Measurements from ENCODE around the gene ATG10.
"Not testable (repeated sequence)": the region's sequence is repeated elsewhere in the genome, so short reads cannot be mapped to it uniquely, and the experiment has no call there.

ATG10 gene

DNA sequence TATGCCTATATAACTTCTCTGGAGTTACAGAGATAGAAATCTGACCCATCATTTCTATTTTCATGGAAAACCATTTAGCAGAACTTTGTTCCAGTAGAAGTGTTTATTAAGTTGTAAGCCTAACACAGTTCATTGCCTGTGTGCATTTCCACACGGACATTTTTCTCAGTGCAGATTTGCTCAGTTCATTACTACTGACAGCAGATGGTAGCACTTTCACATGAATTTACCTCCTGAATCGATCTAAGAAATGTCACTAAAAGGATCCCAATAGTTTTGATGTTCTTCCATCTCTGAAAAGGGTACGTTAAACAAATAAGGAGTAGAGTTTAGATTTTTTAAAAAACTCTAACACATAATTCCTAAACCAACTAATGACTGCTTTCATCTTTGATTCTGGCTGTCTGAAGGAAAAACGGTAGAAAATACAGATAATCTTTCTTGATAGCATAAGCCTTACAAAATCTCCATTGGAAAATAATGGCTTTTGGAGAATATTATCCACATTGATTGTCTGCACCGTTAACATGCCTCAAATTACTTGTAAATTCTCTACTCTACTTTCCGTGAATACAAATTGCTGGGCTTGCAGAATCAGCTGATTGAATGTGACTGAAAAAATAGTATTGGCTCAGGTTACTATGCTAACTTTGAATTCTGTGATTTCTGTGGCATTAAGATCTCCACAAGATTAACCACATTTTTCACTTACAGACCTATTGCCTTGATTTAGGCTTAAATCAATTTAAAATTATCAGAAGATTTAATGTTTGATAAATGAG is 273.2 kb downstream of the ATG10 start:
- peak in 1 of 2 donors; percentile 29 for DNase-seq

GRCh38 chr5:82246960-82247574 is 275.2 kb downstream of the ATG10 start:
- no peak for DNase-seq

- no peak for DNase-seq
Observed at GRCh38 chr5:82252744-82253143, 280.9 kb downstream of the ATG10 start.

GRCh38 chr5:82255844-82256243 is 284.0 kb downstream of the ATG10 start:
- DNase-seq, result no peak

- no peak for DNase-seq
Observed at GRCh38 chr5:82257247-82257646, 285.4 kb downstream of the ATG10 start.

DNA sequence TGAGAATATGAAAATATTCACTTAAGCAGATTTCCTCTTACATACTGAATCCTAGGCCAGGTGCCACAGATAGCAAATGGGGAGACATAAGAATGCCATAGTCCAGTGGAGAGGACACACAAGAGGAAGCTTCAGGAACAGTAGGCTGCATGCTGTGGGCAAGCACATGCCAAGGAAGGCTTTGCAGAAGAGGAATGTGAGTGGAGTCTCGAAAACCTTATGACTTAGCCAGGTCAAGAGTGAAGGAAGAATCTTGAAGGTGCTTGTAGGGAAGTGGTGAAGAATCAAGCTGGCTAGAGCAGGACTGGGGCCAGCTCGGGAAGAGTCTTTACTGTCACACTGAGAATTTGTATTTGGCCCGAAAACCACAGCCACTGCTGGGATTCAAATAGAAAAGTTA is 285.9 kb downstream of the ATG10 start:
- no peak for DNase-seq

DNA sequence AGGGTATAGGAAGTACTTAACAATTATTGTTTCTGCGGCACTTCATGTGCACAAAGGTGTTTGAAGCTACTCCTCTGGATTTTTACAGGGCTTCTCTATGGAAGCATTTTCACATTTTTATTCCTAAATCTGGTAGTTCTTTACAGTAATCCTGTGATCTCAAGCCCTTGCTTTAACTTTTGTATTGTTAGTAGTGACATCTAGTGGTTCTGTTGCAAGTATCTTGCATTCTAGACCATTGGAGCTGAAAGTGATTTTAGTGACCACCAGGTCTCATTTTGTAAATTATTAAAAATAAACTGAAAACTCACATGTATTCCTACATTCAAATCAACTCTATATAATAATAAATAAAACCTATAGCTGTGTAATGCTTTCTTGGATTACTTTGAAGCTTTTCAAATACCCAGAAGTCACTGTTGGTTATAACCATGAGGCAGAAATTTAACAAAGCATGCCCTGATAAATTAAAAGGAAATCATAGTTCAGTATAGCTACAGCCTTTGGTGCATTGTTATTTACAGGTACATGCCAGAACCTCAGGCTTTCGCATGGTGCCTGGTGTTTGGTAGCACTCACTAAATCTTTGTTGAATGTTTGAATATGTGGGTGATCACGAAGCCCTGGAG is 287.5 kb downstream of the ATG10 start:
- peak in 1 of 2 donors; percentile 53 for DNase-seq

- no peak for DNase-seq
Observed at GRCh38 chr5:82265047-82265446, 293.2 kb downstream of the ATG10 start.

DNA sequence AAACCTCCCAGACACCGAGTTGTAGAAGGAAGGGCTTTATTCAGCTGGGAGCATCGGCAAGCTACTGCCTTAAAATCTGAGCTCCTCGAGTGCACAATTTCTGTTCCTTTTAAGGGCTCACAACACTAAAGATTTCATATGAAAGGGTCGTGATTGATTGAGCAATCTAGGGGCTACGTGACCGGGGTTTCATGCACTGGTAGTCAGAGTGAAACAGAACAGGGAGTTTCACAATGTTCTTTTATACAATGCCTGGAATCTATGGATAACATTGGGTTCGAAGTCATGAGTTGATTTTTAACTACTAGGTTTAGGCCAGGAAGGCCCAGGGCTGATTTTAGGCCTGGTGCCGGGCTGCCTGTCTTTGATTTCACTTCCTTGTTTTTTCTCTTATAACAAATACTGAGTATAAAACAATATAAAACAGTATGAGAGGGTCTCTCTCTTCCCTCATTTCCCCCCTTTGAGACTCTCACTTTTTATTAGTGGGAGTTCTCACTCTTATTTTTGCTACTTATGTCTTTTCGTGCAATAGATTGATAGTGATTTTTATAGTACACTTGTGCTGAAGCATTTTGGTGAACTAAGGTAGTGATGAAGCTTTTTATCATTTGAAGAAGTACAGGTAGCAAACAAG is 295.6 kb downstream of the ATG10 start:
- DNase-seq, result not testable (repeated sequence)

DNA sequence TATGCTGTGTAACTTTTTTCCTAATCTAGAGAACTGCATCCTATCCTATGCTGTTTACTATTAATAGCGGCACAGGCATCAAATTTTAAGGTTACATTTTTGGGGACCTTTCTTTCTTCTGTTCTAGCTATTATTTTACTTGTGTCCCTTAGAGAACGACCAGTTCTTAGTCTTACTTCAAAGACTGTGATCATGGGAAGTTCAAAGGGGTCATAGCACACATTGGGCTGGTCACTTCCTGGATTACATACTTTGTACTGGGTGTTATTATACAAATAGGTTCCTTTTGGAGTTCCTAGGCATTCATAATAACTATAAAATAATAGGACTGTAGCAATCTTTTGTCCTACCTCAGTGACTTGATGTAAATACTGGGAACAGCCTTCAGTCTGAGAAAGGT is 297.5 kb downstream of the ATG10 start:
- not testable (repeated sequence) for DNase-seq

GRCh38 chr5:82272571-82273356 is 300.9 kb downstream of the ATG10 start:
- DNase-seq, result not testable (repeated sequence)

GRCh38 chr5:82273426-82273825 is 301.6 kb downstream of the ATG10 start:
- DNase-seq, result not testable (repeated sequence)

GRCh38 chr5:82274343-82275211 is 302.8 kb downstream of the ATG10 start:
- DNase-seq, result no peak

DNA sequence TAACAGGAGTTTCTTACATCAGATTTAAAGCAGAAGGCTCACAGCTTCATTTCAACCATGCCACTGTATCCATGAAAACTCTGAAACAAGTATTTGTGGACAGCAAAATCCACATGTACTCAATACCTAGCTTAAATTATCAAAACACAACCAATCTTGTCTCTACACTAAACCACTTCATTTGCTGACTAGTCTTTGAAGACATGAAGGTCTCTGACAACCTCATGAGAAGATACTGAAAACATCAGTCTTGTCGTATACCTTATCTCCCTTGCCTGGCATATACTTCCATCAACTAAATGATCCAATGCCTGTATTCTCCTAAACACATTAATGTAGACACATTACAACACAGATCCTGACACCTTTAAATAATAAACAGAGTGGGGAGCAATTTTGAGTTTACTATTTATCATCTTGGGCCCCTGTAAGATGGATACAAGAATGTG is 303.4 kb downstream of the ATG10 start:
- no peak for DNase-seq

GRCh38 chr5:82276800-82277612 is 305.2 kb downstream of the ATG10 start:
- no peak for DNase-seq

GRCh38 chr5:82277613-82277986 is 305.8 kb downstream of the ATG10 start:
- DNase-seq, result no peak

- peak; percentile 91 to 93 for DNase-seq
Observed at GRCh38 chr5:82277987-82278710, 306.3 kb downstream of the ATG10 start, which contains the start of gene RPS23. RPS23 (minus strand) TSS chr5:82278354; CDS start chr5:82278323, 31 bp downstream.

DNA sequence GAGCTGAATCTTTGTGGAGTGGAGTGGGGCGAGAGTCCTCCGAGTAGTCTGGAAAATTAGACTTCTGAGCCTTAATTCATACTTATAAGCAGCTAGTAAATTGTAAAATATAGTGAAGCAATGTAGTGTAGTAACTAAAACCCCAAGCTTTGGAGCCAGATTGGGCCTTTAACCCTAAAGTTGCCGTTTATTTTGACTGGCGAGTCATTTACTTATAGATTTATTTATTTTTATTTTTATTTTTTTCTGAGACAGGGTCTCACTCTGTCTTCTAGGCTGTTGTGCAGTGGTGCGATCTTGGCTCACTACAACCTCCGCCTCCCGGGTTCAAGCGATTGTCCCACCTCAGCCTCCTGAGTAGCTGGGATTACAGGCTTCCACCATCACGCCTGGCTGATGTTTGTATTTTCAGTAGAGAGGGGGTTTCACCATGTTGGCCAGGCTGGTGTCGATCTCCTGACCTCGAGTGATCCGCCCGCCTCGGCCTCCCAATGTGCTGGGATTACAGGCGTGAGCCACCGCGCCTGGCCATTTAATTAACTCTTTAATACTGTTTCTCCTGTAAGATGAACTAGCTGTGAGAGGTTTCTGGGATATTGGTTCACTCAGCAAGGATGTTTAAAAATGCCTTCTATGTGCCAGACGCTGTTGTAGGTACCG is 307.0 kb downstream of the ATG10 start:
- no peak for DNase-seq

GRCh38 chr5:82283893-82284292 is 312.1 kb downstream of the ATG10 start:
- DNase-seq, result no peak
